Measurements from ENCODE around the gene GZMM. TPM values are rescaled to one million over a fixed set of nuclear protein-coding genes. Genes with fewer than 3 reads are reported as not detected.

GZMM gene
- 0.42 TPM for polyA plus RNA-seq (2012; ENCODE audit: low read depth, missing spikeins)

GRCh38 chr19:543910-544608 lies at the start of gene GZMM:
GZMM (plus strand) TSS chr19:544053; CDS start chr19:544072, 19 bp downstream.
- no peak for FAIRE-seq
- TF ChIP-seq POU2F2 (IDR thresholded peaks at IDR 0.05; ENCODE audit: low read depth, low read length) (no peak), TAF1 (IDR thresholded peaks at IDR 0.05; ENCODE audit: low read depth, low read length) (no peak), SPI1 (IDR thresholded peaks at IDR 0.05; ENCODE audit: low read depth, low read length) (no peak), POLR2A (IDR thresholded peaks at IDR 0.05; ENCODE audit: low read depth, low read length) (no peak), PAX5 (IDR thresholded peaks at IDR 0.05; ENCODE audit: insufficient read depth, low read length, severe bottlenecking) (no peak), POLR2AphosphoS5 (IDR thresholded peaks at IDR 0.05; ENCODE audit: low read depth, low read length) (no peak)
- DNase-seq (ENCODE audit: insufficient read length, low spot score) = no peak

DNA sequence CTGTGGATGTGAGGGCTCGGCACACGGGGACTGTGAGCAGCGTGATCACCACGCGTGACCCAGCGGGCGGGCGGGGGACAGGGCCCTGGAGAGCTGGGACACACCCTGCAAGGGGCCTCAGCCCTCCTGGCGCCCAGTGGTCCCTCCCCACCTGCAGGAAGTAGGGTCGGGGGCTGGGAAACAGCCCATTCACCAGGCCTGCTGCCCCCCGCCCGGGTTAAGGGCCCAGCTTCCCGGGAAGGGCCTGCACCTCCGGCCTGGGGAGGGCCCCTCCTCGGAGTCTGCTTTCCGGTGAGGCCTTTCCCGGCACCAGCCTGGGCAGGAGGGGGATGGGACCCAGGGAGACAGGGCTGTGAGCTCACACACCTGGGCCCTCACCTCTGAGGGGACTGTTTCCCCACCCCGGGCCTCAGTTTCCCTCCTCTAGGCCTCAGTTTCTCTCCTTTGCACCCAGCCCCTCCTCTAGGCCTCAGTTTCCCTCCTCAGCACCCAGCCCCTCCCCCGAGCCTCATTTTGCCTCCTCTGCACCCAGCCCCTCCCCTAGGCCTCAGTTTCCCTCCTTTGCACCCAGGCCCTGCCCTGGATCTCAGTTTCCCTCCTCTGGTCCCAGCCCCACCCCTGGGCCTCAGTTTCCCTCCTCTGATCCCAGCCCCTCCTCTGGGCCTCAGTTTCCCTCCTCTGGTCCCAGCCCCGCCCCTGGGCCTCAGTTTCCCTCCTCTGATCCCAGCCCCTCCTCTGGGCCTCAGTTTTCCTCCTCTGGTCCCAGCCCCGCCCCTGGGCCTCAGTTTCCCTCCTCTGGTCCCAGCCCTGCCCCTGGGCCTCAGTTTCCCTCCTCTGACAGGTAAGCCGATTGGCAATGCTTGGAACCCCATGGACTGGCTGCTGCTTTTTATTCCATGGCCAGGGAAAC lies 49.4 kb upstream of the GZMM start:
- DNase-seq (ENCODE audit: insufficient read length, low spot score) (no peak), FAIRE-seq (no peak)
- no peak for TF ChIP-seq TAF1 (IDR thresholded peaks at IDR 0.05; ENCODE audit: low read depth, low read length)
- TF ChIP-seq SPI1 (IDR thresholded peaks at IDR 0.05; ENCODE audit: low read depth, low read length) = no peak
- no peak for TF ChIP-seq POLR2A (IDR thresholded peaks at IDR 0.05; ENCODE audit: low read depth, low read length)
- TF ChIP-seq PAX5 (IDR thresholded peaks at IDR 0.05; ENCODE audit: insufficient read depth, low read length, severe bottlenecking) = no peak
- TF ChIP-seq POLR2AphosphoS5 (IDR thresholded peaks at IDR 0.05; ENCODE audit: low read depth, low read length) = no peak
- TF ChIP-seq POU2F2 (IDR thresholded peaks at IDR 0.05; ENCODE audit: low read depth, low read length) = no peak

DNA sequence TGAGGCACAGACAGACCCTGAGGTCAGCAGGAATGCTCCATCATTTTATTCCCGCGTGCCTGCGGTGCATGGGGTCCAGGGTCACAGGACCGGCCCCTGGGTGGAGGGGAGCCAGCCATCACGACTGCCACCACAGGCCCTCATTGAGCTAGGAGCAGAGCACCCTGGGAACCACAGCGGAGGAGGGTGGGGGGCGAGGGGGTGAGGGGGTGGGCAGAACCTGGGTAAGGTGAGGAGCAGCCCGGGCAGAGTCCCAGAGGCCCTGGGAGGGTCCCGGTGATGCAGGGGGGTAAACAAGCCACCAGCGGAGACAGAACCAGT lies 48.8 kb upstream of the GZMM start:
- DNase-seq (ENCODE audit: insufficient read length, low spot score) (no peak), FAIRE-seq (no peak)
- TF ChIP-seq SPI1 (IDR thresholded peaks at IDR 0.05; ENCODE audit: low read depth, low read length) (no peak), TAF1 (IDR thresholded peaks at IDR 0.05; ENCODE audit: low read depth, low read length) (no peak), POLR2AphosphoS5 (IDR thresholded peaks at IDR 0.05; ENCODE audit: low read depth, low read length) (no peak), PAX5 (IDR thresholded peaks at IDR 0.05; ENCODE audit: insufficient read depth, low read length, severe bottlenecking) (no peak), POU2F2 (IDR thresholded peaks at IDR 0.05; ENCODE audit: low read depth, low read length) (no peak), POLR2A (IDR thresholded peaks at IDR 0.05; ENCODE audit: low read depth, low read length) (no peak)

- peak; percentile 74 for FAIRE-seq
- TF ChIP-seq POLR2A (IDR thresholded peaks at IDR 0.05; ENCODE audit: low read depth, low read length) = no peak
- TF ChIP-seq PAX5 (IDR thresholded peaks at IDR 0.05; ENCODE audit: insufficient read depth, low read length, severe bottlenecking) = no peak
- no peak for TF ChIP-seq TAF1 (IDR thresholded peaks at IDR 0.05; ENCODE audit: low read depth, low read length)
- no peak for TF ChIP-seq POLR2AphosphoS5 (IDR thresholded peaks at IDR 0.05; ENCODE audit: low read depth, low read length)
- TF ChIP-seq POU2F2 (IDR thresholded peaks at IDR 0.05; ENCODE audit: low read depth, low read length) = no peak
- TF ChIP-seq SPI1 (IDR thresholded peaks at IDR 0.05; ENCODE audit: low read depth, low read length) = no peak
- no peak for DNase-seq (ENCODE audit: insufficient read length, low spot score)
Measured at GRCh38 chr19:495402-496111, 48.3 kb upstream of the GZMM start.

- no peak for TF ChIP-seq TAF1 (IDR thresholded peaks at IDR 0.05; ENCODE audit: low read depth, low read length)
- TF ChIP-seq POLR2AphosphoS5 (IDR thresholded peaks at IDR 0.05; ENCODE audit: low read depth, low read length) = no peak
- no peak for TF ChIP-seq SPI1 (IDR thresholded peaks at IDR 0.05; ENCODE audit: low read depth, low read length)
- TF ChIP-seq PAX5 (IDR thresholded peaks at IDR 0.05; ENCODE audit: insufficient read depth, low read length, severe bottlenecking) = no peak
- TF ChIP-seq POU2F2 (IDR thresholded peaks at IDR 0.05; ENCODE audit: low read depth, low read length) = no peak
- TF ChIP-seq POLR2A (IDR thresholded peaks at IDR 0.05; ENCODE audit: low read depth, low read length) = no peak
- FAIRE-seq (no peak), DNase-seq (ENCODE audit: insufficient read length, low spot score) (no peak)
Measured at GRCh38 chr19:496112-496665, 47.7 kb upstream of the GZMM start, which contains the start of gene MADCAM1. MADCAM1 (plus strand) TSS chr19:496486; CDS start chr19:496500, 14 bp downstream.

DNA sequence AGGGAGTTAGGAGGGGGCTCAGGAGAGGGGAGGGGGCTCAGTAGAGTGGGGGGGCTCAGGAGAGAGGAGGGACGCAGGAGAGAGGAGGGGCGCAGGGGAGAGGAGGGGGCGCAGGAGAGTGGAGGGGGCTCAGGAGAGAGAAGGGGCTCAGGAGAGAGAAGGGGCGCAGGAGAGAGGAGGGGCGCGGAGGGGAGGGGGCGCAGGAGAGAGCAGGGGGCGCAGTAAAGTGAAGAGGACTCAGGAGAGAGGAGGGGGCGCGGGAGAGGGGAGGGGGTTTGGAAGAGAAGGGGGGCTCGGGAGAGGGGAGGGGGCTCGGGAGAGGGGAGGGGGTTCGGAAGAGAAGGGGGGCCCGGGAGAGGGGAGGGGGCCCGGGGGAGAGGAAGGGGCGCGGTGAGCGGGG lies 46.9 kb upstream of the GZMM start:
- no peak for FAIRE-seq
- no peak for TF ChIP-seq TAF1 (IDR thresholded peaks at IDR 0.05; ENCODE audit: low read depth, low read length)
- TF ChIP-seq POU2F2 (IDR thresholded peaks at IDR 0.05; ENCODE audit: low read depth, low read length) = no peak
- no peak for DNase-seq (ENCODE audit: insufficient read length, low spot score)

DNA sequence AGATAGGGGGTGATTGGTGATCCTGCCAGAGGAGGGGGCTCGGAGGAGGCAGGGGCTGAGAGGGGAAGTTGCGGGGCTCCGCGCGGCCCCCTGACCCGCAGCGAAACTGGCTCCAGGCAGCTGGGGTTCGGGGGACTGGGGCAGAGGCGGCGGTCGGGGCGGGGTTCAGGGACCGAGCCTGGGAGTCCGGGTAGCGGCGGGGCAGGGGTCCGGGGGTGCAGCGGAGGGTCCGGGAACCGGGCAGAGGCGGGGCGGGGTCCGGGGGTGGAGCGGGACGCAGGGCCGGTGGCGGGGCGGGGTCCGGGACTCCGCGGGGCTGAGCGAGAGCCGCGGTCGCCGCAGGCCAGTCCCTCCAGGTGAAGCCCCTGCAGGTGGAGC lies 46.4 kb upstream of the GZMM start:
- FAIRE-seq = no peak
- no peak for DNase-seq (ENCODE audit: insufficient read length, low spot score)
- TF ChIP-seq TAF1 (IDR thresholded peaks at IDR 0.05; ENCODE audit: low read depth, low read length) (no peak), SPI1 (IDR thresholded peaks at IDR 0.05; ENCODE audit: low read depth, low read length) (no peak)

- FAIRE-seq (no peak), DNase-seq (ENCODE audit: insufficient read length, low spot score) (no peak)
- no peak for TF ChIP-seq POLR2AphosphoS5 (IDR thresholded peaks at IDR 0.05; ENCODE audit: low read depth, low read length)
- no peak for TF ChIP-seq POLR2A (IDR thresholded peaks at IDR 0.05; ENCODE audit: low read depth, low read length)
- TF ChIP-seq TAF1 (IDR thresholded peaks at IDR 0.05; ENCODE audit: low read depth, low read length) = no peak
- TF ChIP-seq SPI1 (IDR thresholded peaks at IDR 0.05; ENCODE audit: low read depth, low read length) = no peak
- TF ChIP-seq PAX5 (IDR thresholded peaks at IDR 0.05; ENCODE audit: insufficient read depth, low read length, severe bottlenecking) = no peak
- TF ChIP-seq POU2F2 (IDR thresholded peaks at IDR 0.05; ENCODE audit: low read depth, low read length) = no peak
Measured at GRCh38 chr19:497869-498510, 45.9 kb upstream of the GZMM start.

DNA sequence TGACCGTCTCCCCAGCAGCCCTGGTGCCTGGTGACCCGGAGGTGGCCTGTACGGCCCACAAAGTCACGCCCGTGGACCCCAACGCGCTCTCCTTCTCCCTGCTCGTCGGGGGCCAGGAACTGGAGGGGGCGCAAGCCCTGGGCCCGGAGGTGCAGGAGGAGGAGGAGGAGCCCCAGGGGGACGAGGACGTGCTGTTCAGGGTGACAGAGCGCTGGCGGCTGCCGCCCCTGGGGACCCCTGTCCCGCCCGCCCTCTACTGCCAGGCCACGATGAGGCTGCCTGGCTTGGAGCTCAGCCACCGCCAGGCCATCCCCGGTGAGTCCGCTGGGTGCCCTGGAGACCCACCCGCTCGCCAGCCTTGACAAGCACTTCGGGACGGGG lies 45.4 kb upstream of the GZMM start:
- FAIRE-seq (no peak), DNase-seq (ENCODE audit: insufficient read length, low spot score) (no peak)
- TF ChIP-seq PAX5 (IDR thresholded peaks at IDR 0.05; ENCODE audit: insufficient read depth, low read length, severe bottlenecking) (no peak), POLR2AphosphoS5 (IDR thresholded peaks at IDR 0.05; ENCODE audit: low read depth, low read length) (no peak), TAF1 (IDR thresholded peaks at IDR 0.05; ENCODE audit: low read depth, low read length) (no peak), POLR2A (IDR thresholded peaks at IDR 0.05; ENCODE audit: low read depth, low read length) (no peak), POU2F2 (IDR thresholded peaks at IDR 0.05; ENCODE audit: low read depth, low read length) (no peak), SPI1 (IDR thresholded peaks at IDR 0.05; ENCODE audit: low read depth, low read length) (no peak)
